NCI-H2081 (cell line): Measurements from ENCODE around the gene ZNF462.

Experiments used
- DNase-seq, 2 experiments: peaks; one replicate each; lab custom pipeline; 2025; lab: John Stamatoyannopoulos, UW

The ZNF462 gene

DNA sequence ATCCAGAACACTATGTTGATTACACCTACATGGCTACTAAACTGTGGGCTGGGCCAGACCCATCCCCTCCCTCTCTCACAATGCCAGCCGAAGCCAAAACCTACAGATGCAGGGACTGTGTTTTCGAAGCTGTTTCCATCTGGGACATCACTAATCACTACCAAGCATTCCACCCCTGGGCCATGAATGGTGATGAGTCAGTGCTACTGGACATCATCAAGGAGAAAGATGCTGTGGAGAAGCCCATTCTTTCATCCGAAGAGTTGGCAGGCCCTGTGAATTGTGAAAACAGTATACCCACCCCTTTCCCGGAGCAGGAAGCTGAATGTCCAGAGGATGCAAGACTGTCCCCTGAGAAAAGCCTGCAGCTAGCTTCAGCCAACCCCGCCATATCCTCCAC, 65.0 kb downstream of the ZNF462 start:
- no peak for DNase-seq

DNA sequence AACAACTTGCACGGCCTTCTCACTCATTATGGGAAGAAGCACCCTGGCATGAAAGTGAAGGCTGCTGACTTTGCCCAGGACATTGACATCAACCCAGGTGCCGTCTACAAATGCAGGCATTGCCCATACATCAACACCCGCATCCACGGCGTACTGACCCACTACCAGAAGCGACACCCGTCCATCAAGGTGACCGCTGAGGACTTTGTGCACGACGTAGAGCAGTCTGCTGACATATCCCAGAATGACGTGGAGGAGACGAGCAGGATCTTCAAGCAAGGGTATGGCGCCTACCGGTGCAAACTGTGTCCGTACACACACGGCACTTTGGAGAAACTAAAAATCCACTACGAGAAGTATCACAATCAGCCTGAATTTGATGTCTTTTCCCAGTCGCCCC, 65.4 kb downstream of the ZNF462 start:
- no peak for DNase-seq

DNA sequence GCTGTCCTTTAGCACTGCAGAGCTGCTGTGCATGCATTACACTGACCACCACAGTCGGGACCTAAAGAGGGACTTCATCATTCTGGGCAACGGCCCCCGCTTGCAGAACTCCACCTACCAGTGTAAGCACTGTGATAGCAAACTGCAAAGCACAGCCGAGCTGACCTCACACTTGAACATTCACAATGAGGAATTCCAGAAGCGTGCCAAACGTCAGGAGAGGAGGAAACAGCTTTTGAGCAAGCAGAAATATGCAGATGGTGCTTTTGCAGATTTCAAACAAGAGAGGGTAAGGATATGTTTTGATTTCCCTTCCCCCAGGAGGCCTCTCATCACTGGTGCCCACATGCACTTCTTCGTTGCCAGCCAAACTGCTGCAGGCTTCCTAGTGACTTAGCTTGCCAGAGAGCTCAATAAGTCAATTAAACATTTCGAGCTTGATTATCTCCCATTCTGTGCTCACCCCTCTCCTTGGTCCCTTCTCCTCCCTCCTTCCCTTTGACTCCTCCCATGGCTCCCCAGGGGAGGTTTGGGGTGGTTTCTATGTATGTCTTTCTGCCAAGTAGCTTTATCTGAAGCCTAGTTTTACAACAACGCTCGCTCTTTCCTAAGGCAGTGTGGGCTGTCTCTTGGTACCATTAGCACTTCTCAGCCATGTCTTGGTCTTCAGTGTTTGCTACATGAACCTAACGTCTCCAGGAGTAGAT, 66.7 kb downstream of the ZNF462 start:
- no peak for DNase-seq

DNA sequence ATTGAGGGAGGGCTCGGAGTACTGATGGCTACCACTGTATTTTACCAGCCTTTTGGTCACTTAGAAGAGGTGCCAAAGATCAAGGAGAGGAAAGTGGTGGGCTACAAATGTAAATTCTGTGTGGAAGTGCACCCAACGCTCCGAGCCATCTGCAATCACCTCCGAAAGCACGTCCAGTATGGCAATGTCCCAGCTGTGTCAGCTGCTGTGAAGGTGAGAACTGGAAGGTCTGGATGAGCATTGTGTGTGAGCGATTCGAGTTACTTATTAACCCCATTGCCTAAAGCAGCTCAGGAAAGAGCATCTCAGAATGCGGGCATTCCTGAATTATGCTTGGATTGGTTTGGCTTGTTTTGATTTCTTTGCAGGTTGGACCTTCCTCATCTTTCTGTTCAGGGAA, 67.5 kb downstream of the ZNF462 start:
- DNase-seq, result no peak

DNA sequence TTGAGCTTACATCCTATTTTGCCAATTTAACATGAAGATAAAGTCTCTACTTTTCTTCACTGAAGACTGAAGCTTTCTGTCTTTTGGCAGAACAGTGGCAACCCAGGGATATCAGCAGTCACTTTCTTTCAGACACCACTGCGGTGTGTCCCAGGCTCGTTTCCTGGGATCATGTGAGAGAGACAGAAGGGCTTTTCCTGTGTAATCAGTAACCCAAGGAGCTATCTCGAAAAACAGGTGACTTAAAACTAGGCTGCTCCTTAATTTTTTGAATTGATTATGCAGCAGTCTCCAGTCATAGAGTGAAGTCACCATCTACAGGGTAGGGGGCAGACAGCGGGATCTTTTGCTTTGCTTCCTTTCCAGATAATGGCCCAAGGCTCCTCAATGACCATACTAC, 68.5 kb downstream of the ZNF462 start:
- DNase-seq, result no peak

DNA sequence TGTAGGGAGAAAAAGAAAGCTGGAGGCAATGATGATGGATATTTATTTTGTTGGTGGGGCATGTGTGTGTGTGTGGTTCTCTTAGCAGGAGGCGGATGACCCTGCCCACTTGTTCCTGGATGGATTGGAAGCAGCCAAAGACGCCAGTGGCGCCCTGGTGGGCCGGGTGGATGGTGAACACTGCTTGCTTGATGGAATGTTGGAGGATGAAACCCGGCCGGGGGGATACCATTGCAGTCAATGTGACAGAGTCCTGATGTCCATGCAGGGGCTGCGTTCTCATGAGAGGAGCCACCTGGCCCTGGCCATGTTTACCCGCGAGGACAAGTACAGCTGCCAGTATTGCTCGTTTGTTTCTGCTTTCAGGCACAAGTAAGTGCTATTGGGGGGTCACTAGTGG, 69.2 kb downstream of the ZNF462 start:
- no peak for DNase-seq

DNA sequence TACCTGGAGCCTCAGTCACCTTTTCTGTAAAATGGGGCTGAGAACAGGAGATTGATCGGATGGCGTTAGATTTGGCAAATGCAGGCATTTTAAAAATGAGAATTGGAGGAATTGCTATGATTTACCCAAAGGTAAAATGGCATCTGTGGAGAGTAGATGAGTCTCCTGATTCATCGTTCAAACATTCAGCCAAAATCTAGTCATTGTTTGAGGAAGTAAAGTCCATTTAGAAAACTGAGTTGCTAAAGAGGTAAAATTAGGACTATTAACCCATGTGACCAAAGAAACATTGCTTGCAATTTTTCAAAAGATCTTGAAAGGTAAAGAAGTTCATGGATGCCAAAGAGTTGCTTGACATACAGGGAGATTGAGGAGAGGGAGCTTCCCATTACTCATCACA, 69.7 kb downstream of the ZNF462 start:
- DNase-seq, result no peak

DNA sequence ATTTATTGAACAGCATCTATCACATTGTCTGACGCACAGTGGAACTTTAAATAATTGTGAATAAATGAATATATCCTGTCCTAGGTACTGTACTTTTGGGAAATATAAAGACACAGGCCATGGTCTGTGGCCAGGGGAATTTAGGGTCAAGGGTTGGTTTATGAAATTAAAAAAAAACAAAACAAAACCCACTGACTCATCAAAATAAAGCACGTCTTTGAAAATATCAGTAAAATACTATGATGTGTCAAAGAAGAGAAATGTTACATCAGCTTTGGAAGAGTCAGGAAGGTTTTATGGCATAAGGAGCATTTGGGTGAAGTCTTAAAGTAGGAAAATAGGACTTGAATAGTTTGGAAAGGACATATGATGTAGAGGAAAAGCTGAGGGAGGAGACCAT, 70.5 kb downstream of the ZNF462 start:
- no peak for DNase-seq

DNA sequence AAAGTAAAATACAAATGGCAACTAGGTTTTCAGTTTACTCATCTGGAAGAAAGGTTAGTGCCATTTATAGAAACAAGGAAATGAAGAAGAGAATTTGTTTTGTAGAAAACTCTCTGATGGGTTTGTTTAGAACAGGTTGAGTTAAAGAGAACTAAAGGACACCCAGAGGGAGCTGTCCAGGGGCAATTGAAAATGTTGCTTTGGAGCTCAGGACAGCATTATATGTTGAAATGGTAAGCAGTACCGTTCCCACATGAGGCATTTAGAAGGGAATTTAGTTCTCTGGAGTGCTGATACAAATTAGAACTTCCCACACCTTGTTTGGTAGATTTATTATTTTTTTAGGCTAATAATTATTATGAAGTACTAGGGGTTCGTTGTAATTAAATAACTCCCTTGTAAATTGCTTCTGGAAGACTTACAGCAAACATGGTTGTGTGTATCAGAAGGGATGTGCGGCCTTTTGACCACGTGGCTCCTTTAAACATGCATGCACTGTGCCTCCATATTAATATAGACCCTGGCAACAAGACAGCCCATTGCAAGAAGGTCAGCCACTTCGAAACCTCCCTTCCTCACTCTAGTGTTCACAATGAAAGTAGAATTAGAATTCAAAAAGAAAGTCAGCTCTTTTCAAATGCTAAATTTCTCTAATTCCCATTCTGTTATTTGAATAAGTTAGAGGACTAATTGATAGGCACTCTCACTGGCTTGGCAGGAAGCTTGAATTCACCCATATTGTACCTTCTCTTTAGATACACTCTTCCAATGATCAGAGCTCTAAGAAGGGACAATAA, 71.7 kb downstream of the ZNF462 start:
- no peak for DNase-seq

DNA sequence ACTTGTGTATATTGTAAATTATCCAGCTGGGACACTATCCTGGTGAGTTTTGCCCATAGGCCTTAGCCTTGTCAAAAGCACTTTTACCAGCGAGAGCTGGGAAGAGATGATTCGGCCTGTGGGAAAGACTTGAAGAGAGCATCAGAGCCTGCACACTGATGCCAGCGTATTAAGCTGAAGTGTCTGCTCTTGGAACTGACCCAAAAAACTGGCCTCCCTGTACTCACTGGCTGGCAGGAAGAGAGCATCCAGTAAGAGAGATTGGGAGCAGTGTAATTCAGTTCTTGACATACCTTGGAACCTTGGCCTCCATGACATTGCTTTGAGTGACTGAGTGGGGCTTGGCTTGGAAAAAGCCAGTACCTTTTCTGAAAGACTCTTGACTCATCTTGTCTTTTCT, 73.7 kb downstream of the ZNF462 start:
- no peak for DNase-seq

DNA sequence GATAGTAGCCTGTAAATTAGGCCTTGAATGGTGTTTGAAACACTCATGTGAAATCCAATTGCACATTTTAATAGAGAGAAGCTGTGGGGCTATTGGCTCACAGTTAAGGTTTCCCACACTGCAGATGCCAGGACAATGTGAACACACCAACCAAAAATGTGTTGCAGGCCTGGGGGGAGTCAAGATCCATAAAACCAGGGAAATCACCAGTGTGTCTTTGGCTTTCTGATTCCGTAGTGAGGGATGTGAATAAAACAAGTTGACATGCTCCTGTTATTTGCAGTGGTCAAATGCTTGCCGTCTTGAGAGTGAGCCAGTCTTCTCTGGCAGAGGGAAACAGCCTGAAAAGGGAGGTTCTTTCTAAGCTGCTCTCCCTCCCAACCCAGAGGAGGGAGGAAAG, 79.0 kb downstream of the ZNF462 start:
- DNase-seq, result no peak

DNA sequence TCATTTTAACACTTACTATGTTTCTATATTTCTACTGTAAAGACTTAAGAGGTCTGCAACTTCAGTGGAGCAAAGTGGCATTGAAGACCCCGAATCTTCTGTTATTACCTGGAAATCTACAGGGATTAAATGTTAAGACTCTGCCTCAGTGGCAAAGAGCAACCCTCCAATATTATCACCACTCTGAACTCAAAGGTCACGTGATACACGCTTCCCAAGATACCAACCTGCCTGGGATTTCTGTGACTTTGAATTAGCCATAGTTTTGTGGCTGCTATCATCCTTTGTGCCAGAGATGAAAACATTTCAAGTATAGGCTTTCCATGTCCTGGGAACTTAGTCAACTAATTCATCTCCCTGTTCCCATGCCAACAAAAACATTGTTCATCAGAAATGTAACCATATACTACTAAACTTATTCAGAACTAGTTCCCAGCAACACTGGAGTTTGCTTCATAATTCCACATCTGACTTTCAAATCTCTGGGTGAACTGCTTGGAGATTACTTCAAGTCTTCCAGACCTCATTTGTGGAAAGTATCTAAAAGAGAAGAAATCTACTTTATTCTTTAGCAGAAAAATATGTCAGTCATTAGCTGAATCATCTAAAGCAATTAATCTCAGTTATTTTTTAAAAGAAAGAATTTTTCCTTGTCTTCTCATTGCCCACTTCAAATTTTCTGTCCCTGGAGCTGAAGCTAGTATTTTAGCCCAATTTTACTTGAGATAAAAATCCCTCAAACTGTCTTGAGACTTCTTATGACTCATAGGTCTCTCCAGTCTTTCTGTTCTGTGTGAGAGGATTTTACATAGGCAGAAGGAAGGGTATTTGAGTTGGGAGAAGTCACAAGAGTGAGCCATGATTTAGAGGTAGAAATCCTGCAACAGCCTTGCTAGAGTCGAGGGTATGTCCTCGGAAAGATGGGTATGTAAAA, 83.0 kb downstream of the ZNF462 start:
- no peak for DNase-seq

DNA sequence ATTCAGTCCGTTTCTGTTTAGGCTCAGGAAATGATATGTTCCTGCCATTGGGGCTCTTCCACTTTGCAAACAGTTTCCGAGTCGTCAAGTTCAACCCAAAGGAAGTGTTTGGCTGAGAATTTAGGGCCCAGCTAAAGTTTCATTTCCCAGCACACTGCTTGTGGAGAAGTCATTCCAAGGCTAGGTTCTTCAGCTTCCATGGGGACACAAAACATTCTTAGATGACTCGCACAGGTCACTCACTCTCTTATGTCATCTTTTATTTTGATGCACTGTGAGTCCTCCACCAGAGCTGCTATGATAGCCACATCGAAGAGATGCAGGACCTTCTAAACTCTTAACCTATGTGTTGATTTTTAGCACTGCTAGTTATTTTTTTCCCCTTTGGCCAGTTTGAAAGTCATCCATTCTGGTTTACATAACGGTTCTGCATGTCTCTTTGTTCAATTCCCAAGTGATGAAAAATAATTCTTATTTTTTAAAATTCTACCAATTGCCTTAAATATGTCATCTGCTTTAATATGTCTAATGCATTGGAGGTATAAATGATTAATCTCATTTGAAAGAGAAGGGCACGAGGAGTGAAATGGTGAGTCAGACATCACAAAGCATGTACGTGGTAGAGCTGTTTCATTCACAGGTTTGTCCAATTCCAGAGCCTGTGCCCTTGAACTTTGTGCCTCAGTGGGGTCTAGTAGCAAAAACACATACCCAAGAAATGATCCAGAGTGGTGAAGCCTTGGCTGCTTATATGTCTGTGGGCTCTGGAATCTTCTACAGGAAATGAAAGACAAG, 84.3 kb downstream of the ZNF462 start:
- no peak for DNase-seq

DNA sequence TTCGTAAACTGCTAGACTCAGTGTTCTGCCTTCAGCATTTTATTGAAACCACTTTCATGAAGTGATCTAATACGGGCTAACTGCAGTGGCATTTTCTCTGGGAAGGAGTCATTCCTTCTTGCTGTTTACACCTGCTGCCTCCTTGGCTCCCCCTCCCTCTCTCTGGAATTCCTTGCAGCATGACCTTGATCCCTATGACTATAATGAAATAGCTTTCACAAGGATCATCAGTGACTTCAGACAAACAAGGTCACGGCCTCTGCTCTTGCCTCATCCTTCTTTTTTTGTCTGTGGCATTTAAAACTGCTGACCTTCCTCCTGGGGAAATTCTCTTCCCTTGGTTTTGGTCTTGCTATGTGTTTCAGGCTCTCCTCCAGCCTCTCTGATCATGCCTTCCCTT, 90.2 kb downstream of the ZNF462 start:
- no peak for DNase-seq

DNA sequence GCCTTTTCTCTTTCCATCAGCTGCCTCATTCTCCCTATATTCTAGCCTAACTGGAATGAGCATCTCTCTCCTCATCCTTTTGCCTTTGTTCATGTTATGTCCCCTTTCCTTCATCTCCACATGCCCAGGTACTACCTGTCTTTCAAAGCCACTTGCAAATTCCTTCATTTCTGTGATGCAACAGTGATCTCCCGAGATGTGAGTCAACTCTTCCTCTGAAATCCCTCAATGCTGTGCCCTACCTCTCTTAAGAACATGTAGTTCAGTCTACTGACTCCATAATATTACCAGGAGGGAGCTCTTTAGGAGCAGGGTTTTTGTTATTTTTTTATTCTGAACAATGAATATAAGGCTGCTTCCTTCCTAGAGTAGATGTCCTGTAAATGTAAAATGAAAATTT, 91.6 kb downstream of the ZNF462 start:
- no peak for DNase-seq

DNA sequence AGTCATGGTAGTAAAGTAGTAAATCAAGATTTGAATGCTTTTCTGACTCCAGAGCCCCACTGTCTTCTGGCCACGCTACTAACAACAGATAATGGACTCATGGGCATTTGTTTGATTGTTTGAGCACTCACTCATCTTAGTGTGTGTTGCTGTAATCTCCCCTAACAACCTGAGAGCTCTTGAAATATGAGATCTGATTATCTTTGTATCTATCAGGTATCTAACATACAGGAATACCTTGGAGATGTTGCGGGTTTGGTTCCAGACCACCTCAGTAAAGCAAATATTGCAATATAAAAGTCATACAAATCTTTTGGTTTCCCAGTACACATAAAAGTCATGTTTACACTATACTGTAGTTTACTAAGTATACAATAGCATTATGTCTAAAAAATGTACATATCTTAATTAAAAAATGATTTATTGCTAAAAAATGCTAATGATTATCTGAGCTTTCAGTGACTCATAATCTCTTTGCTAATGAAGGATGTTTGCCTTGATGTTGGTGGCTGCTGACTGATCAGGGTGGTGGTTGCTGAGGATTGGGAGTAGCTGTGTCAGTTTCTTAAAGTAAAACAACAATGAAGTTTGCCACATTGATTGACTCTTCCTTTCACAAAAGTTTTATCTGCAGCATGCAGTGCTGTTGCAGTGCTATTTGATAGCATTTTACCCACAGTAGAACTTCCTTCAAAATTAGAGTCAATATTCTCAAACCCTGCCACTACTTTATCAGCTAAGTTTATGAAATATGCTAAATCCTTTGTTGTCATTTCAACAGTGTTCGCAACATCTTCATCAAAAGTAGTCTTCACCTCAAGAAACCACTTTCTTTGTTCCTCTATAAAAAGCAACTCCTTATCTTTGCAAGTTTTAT, 92.2 kb downstream of the ZNF462 start:
- DNase-seq, result no peak

DNA sequence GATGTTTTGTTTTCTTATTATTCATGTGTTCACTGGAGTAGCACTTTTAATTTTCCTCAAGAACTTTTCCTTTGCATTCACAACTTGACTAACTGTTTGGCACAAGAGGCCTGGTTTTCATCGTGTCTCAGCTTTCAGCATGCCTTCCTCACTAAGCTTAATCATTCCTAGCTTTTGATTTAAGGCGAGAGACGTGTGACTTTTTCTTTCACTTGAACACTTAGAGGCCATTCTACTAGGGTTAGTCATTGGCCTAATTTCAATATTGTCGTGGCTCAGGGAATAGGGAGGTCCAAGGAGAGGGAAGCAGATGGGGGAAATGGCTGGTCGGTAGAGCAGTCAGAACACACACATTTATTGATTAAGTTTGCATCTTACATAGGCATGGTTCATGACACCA, 94.0 kb downstream of the ZNF462 start:
- no peak for DNase-seq

DNA sequence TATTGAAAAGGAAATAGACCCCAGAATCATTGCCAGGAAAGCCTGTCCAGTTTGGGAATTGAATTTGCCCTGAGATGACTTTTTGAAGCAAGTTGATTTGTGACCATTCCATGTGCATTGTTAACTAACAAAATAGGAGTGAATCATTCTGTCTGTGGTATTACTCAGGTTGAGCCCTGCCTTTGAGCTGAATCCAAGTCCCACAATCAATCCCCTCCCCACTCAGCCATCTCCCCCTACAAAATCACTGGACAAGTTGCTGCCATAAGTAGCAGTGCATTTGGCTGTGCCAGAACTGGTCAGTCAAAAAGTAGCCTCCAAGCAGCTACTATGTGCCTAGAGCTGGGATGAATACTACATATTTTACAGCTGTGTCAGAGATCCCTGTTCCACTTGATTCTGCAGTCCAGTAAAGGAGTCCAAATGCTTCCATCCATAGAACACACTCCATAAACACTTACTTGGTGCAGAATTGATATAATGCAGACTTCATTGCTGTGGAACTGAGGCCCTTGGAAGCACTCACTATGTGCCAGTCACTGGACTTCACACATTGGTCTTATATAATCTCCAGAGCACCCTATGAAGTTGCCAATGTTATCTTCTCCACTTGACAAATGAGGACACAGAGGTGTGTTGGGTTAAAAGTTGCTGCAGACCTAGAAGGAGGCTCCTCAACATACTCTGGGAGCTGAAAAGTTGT, 96.1 kb downstream of the ZNF462 start:
- no peak for DNase-seq

DNA sequence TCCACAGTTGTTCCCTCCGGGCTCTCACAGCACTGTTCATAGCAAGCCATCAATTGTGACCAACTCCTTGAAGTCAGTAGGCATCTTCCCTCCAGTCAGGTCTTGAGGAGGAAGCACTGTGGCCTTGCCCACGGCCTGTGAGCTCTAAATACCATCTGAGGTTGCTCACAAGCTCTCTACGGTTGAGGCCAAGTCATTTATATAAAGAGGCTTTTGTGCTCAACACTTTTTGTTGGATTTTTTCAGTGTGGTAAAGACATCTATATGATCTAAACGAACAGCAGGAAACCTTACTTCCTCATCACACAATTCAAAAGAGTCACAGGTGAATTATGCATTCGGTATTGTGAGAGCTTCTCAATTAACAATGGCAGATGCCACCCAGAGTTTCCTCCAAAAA, 97.3 kb downstream of the ZNF462 start:
- DNase-seq, result no peak

DNA sequence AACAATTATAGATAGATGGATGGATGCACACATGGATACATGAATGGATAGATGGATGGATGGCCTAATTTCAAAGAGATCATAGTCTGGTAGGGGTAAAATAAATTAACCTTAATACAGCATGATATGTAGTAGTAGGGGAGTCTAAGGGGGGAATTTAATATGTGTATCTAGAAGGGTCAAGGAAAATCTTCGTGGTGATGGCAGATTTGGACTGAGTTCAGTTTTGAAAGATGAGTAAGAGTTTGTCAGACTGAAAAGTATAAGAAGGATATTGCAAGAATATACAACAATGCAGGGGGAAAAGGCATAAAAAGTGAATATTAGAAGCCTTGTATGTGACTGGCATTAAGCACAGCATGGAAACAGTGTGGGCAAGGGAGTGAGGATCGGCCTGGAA, 98.7 kb downstream of the ZNF462 start:
- no peak for DNase-seq
